Endothelial cell of umbilical vein (primary cell): Measurements from ENCODE around the gene TTLL12. TPM values are rescaled to one million over a fixed set of nuclear protein-coding genes. Genes with fewer than 3 reads are reported as not detected.

ENCODE experiments used
- BruUV-seq: library from RNA; stranded (reverse); fragments of 400-500 nt; replicated peaks from 2 replicates; lab custom pipeline; 2021; lab: Mats Ljungman, UMichigan
- CTCF ChIA-PET: fragments of 300-600, 350-600 bp; sonication (Branson Sonifier 250); formaldehyde crosslinking; loops from one replicate; lab custom pipeline; 2021; ENCODE audit warnings: antibody characterized with exemption, inconsistent platforms; lab: Charles Lee
- POLR2A ChIA-PET: fragments of 300-600, 350-600 bp; sonication (Branson Sonifier 250); formaldehyde crosslinking; loops from one replicate; lab custom pipeline; 2021; ENCODE audit warnings: antibody characterized with exemption, inconsistent platforms; lab: Charles Lee
- DNase-seq: peaks from one replicate; pipeline ENCODE4 v3.0.0-alpha.2; 2011; ENCODE audit warnings: low read depth, low spot score
- FAIRE-seq: peaks from 2 replicates; lab custom pipeline; 2011; peaks lifted over from hg19 to GRCh38; lab: Jason Lieb, UNC
- H2AFZ ChIP-seq: 2 replicates; pipeline ENCODE4 v1.6.0; 2012; ENCODE audit warnings: low read depth, low read length, control low read depth, inconsistent platforms
- H3K27ac ChIP-seq: 2 replicates; pipeline ENCODE4 v1.5.1; 2011; ENCODE audit warnings: low read depth, mild to moderate bottlenecking, control low read depth, low read length, moderate library complexity; ENCODE audit not compliant: insufficient read depth
- H3K27me3 ChIP-seq, 2 experiments: 2 replicates each; pipeline versions ENCODE4 v1.6.0 to v1.6.1; 2011; ENCODE audit warnings: low read length in 2 of 2, mixed read lengths in 1 of 2; ENCODE audit not compliant: control insufficient read depth in 2 of 2, insufficient read depth in 2 of 2
- H3K36me3 ChIP-seq, 2 experiments: 2 replicates in 1 of 2; 3 replicates in 1 of 2; pipeline ENCODE4 v1.5.1; 2011; ENCODE audit warnings: low read length in 2 of 2, mild to moderate bottlenecking in 1 of 2, moderate library complexity in 1 of 2; ENCODE audit not compliant: control insufficient read depth in 2 of 2, insufficient read depth in 2 of 2; ENCODE audit errors: extremely low read depth in 1 of 2
- H3K4me1 ChIP-seq: 3 replicates; pipeline ENCODE4 v1.5.1; 2011; ENCODE audit warnings: mild to moderate bottlenecking, low read length; ENCODE audit not compliant: control insufficient read depth, insufficient read depth; ENCODE audit errors: extremely low read depth
- H3K4me2 ChIP-seq: 2 replicates; pipeline ENCODE4 v1.6.1; 2011; ENCODE audit warnings: low read length, control low read depth, mixed read lengths; ENCODE audit not compliant: insufficient read depth
- H3K4me3 ChIP-seq, 3 experiments: fragments of 200-600 bp in 1 of 3; sonication (generic), shearing (Covaris generic) in 1 of 3; replicated peaks in 1 of 3; 2 replicates each; pipeline ENCODE4 v1.5.1; 2011 to 2016; ENCODE audit warnings: control low read depth in 3 of 3, low read length in 3 of 3, mild to moderate bottlenecking in 2 of 3, inconsistent platforms in 1 of 3, low read depth in 1 of 3, moderate library complexity in 1 of 3; ENCODE audit not compliant: insufficient read depth in 1 of 3
- H3K79me2 ChIP-seq: 2 replicates; pipeline ENCODE4 v1.6.0; 2012; ENCODE audit warnings: low read length, inconsistent platforms; ENCODE audit not compliant: control insufficient read depth, insufficient read depth
- H3K9ac ChIP-seq: replicated peaks from 2 replicates; pipeline ENCODE3; 2011; ENCODE audit warnings: low read length, control low read depth; ENCODE audit not compliant: insufficient read depth; ENCODE audit errors: extremely low read depth
- H3K9me1 ChIP-seq: replicated peaks from 3 replicates; pipeline ENCODE4 v1.6.0; 2011; ENCODE audit warnings: mild to moderate bottlenecking, low read length; ENCODE audit not compliant: control insufficient read depth, insufficient read depth; ENCODE audit errors: extremely low read depth
- H3K9me3 ChIP-seq: replicated peaks from 2 replicates; pipeline ENCODE4 v1.5.1; 2012; ENCODE audit warnings: low read length, inconsistent platforms; ENCODE audit not compliant: control insufficient read depth, insufficient read depth
- H4K20me1 ChIP-seq: replicated peaks from 2 replicates; pipeline ENCODE3; 2011; ENCODE audit warnings: mild to moderate bottlenecking, low read length; ENCODE audit not compliant: control insufficient read depth, insufficient read depth; ENCODE audit errors: extremely low read depth
- EZH2 ChIP-seq: IDR thresholded peaks from 2 replicates; pipeline ENCODE4 v1.6.1; 2012; ENCODE audit warnings: borderline replicate concordance, low read depth, mild to moderate bottlenecking, moderate library complexity, low read length, inconsistent platforms; ENCODE audit not compliant: severe bottlenecking
- FOS ChIP-seq: IDR thresholded peaks from 2 replicates; pipeline ENCODE4 v1.6.1; 2011; ENCODE audit warnings: mild to moderate bottlenecking, low read length, moderate library complexity, borderline replicate concordance; ENCODE audit not compliant: insufficient read depth
- GATA2 ChIP-seq: IDR thresholded peaks from 2 replicates; pipeline ENCODE4 v1.7.0; 2011; ENCODE audit warnings: low read depth, mild to moderate bottlenecking, moderate library complexity, mixed read lengths, low read length; ENCODE audit not compliant: insufficient read length, insufficient read depth
- JUN ChIP-seq: IDR thresholded peaks from 2 replicates; pipeline ENCODE4 v1.6.1; 2011; ENCODE audit warnings: borderline replicate concordance, low read depth; ENCODE audit not compliant: insufficient read length, insufficient read depth
- MAX ChIP-seq: IDR thresholded peaks from 2 replicates; pipeline ENCODE4 v1.6.1; 2011; ENCODE audit not compliant: insufficient read depth, insufficient read length
- MYC ChIP-seq: IDR thresholded peaks from one replicate; pipeline ENCODE4 v1.6.1; 2011; ENCODE audit warnings: mild to moderate bottlenecking, low read depth, low read length
- POLR2A ChIP-seq: IDR thresholded peaks from 2 replicates; pipeline ENCODE4 v1.6.1; 2012; ENCODE audit warnings: low read depth, mild to moderate bottlenecking, control low read depth, low read length
- POLR2AphosphoS5 ChIP-seq: IDR thresholded peaks from 2 replicates; pipeline ENCODE4 v1.6.1; 2012; ENCODE audit warnings: low read depth, mild to moderate bottlenecking, control low read depth, low read length, moderate library complexity; ENCODE audit not compliant: insufficient read depth
- dilution Hi-C: fragments of 300-500 bp; cut with MboI; formaldehyde crosslinking; loops from one replicate; pipeline ENCODE4 v1.15.0; 2019; ENCODE audit warnings: low sequenced_read_pairs; ENCODE audit not compliant: extremely low pct_ligation_motif_present
- intact Hi-C: fragments of 100-400 bp; cut with micrococcal nuclease; formaldehyde crosslinking; loops from one replicate; pipeline ENCODE4 v1.10.0; 2022
- polyA plus RNA-seq, 4 experiments: library from polyadenylated mRNA; depleted of rRNA in 3 of 4; stranded (reverse) in 3 of 4; unstranded in 1 of 4; fragments of >200 nt; gene quantifications; 2 replicates each; pipeline versions ENCODE4 v1.2.1 to v1.2.3, GENCODE V29; 2011 to 2012; ENCODE audit warnings: missing spikeins in 1 of 4
- total RNA-seq: library from RNA; stranded (reverse); gene quantifications from 2 replicates; pipeline ENCODE4 v1.2.3, GENCODE V29; 2021
- TF ChIP-seq, protein P1 (sequence below), 2 donors: IDR thresholded peaks; 1 replicate in 1 of 2; 2 replicates in 1 of 2; pipeline ENCODE4 v1.5.1; 2011; ENCODE audit warnings: low read length in 2 of 2, mild to moderate bottlenecking in 2 of 2, moderate library complexity in 2 of 2, control low read depth in 1 of 2, inconsistent platforms in 1 of 2, low read depth in 1 of 2; ENCODE audit not compliant: insufficient read depth in 1 of 2; ENCODE audit errors: extremely low read depth in 1 of 2

The TTLL12 gene
- total and polyA plus RNA-seq, 2 donors (not counting 3 experiments of a cell fraction or from before 2014, with no cell fraction given): 26.2 to 36.5 TPM

- POLR2A ChIA-PET: no interaction called here
- BruUV-seq: no TSS peak
- H3K36me3 ChIP-seq: peaks cover 3 to 14% of the 10 kb centered on the region in 2 experiments
Measured at GRCh38 chr22:43166132-43166930, 20.6 kb downstream of the TTLL12 start.

More at GRCh38 chr22:43166132-43166930, 20.6 kb downstream of the TTLL12 start:
- Histone ChIP-seq H4K20me1 (no peaks in the 10 kb centered on the region), H3K9ac (no peak overlapping the region), H2AFZ (no peak overlapping the region), H3K27ac (no peak overlapping the region), H3K4me2 (no peak overlapping the region), H3K9me3 (no peaks in the 10 kb centered on the region), H3K4me3 (no peak overlapping the region), H3K79me2 (no peaks in the 10 kb centered on the region), H3K4me1 (peaks cover 2% of the 10 kb centered on the region), H3K27me3 (no peaks in the 10 kb centered on the region), H3K9me1 (no peaks in the 10 kb centered on the region)
- DNase-seq (no peak), FAIRE-seq (no peak)
- CTCF ChIA-PET: no interaction called here
- TF ChIP-seq MYC: no peak
- no peak for TF ChIP-seq JUN
- no peak for TF ChIP-seq FOS
- TF ChIP-seq EZH2: no peak
- no peak for TF ChIP-seq MAX
- TF ChIP-seq POLR2A: no peak
- TF ChIP-seq, protein P1, sequence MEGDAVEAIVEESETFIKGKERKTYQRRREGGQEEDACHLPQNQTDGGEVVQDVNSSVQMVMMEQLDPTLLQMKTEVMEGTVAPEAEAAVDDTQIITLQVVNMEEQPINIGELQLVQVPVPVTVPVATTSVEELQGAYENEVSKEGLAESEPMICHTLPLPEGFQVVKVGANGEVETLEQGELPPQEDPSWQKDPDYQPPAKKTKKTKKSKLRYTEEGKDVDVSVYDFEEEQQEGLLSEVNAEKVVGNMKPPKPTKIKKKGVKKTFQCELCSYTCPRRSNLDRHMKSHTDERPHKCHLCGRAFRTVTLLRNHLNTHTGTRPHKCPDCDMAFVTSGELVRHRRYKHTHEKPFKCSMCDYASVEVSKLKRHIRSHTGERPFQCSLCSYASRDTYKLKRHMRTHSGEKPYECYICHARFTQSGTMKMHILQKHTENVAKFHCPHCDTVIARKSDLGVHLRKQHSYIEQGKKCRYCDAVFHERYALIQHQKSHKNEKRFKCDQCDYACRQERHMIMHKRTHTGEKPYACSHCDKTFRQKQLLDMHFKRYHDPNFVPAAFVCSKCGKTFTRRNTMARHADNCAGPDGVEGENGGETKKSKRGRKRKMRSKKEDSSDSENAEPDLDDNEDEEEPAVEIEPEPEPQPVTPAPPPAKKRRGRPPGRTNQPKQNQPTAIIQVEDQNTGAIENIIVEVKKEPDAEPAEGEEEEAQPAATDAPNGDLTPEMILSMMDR (IDR thresholded peaks at IDR 0.05; ENCODE audit: extremely low read depth in 1 of 2, insufficient read depth in 1 of 2, low read depth in 1 of 2, low read length in 2 of 2): no peak
- TF ChIP-seq GATA2: no peak
- no peak for TF ChIP-seq POLR2AphosphoS5
- dilution Hi-C loops (no loop called here), intact Hi-C loops (no loop called here)
